ENCODE data around the gene CASD1. TPM values are rescaled to one million over a fixed set of nuclear protein-coding genes. Genes with fewer than 3 reads are reported as not detected.

CASD1 gene
- total and polyA plus RNA-seq, 2 experiments from 2014 or later: 15.5 to 38.1 TPM

GRCh38 chr7:94562525-94562924, 52.9 kb downstream of the CASD1 start:
- no peaks in the 10 kb centered on the region for H3K4me1 ChIP-seq (ENCODE audit: insufficient read depth)
- Mint-ChIP-seq H3K9me3 (no peaks in the 10 kb centered on the region), H3K36me3 (ENCODE audit: low read depth) (peaks cover 5% of the 10 kb centered on the region; the same call in 2 of the 3 replicates), H3K27me3 (ENCODE audit: insufficient read depth, low read depth, poor library complexity) (no peaks in the 10 kb centered on the region), H3K4me1 (no peaks in the 10 kb centered on the region), H3K27ac (no peak overlapping the region), H3K4me3 (no peak overlapping the region)
- H3K9me2 ChIP-seq (ENCODE audit: insufficient read depth): peaks cover 6% of the 10 kb centered on the region; the same call in 1 of the 2 replicates
- no peak overlapping the region for H3K4me3 ChIP-seq
- no peaks in the 10 kb centered on the region for H3F3A ChIP-seq (replicated peaks; ENCODE audit: low read depth)
- H3K36me3 ChIP-seq (ENCODE audit: insufficient read depth): no peaks in the 10 kb centered on the region
- TF ChIP-seq, protein P1, sequence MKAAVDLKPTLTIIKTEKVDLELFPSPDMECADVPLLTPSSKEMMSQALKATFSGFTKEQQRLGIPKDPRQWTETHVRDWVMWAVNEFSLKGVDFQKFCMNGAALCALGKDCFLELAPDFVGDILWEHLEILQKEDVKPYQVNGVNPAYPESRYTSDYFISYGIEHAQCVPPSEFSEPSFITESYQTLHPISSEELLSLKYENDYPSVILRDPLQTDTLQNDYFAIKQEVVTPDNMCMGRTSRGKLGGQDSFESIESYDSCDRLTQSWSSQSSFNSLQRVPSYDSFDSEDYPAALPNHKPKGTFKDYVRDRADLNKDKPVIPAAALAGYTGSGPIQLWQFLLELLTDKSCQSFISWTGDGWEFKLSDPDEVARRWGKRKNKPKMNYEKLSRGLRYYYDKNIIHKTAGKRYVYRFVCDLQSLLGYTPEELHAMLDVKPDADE (IDR thresholded peaks at IDR 0.05): no peak
- TF ChIP-seq STAT1 (IDR thresholded peaks at IDR 0.05; ENCODE audit: unreplicated experiment) (no peak), EZH2phosphoT487 (IDR thresholded peaks at IDR 0.05; ENCODE audit: unreplicated experiment) (no peak), CREB1 (CRISPR knock-in tag; IDR thresholded peaks at IDR 0.05; ENCODE audit: low read depth) (no peak)
- H3K27ac ChIP-seq (ENCODE audit: low read depth): no peak overlapping the region
- no peaks in the 10 kb centered on the region for H3K27me3 ChIP-seq (ENCODE audit: insufficient read depth)
- DNase-seq (ENCODE audit: low spot score) (no peak), ATAC-seq (no peak)
- no peaks in the 10 kb centered on the region for H3K79me2 ChIP-seq (replicated peaks; ENCODE audit: insufficient read depth)
- no peaks in the 10 kb centered on the region for H4K20me1 ChIP-seq (replicated peaks; ENCODE audit: insufficient read depth)
- H2AFZ ChIP-seq: no peak overlapping the region
- no peak overlapping the region for H3K4me2 ChIP-seq

GRCh38 chr7:94565247-94565894, 55.8 kb downstream of the CASD1 start:
- Histone ChIP-seq H3K4me1 (ENCODE audit: insufficient read depth) (no peaks in the 10 kb centered on the region), H3K27me3 (ENCODE audit: insufficient read depth) (no peaks in the 10 kb centered on the region), H3K4me2 (no peak overlapping the region), H2AFZ (no peak overlapping the region), H3K9me2 (ENCODE audit: insufficient read depth) (peaks cover 6% of the 10 kb centered on the region; the same call in 1 of the 2 replicates), H3K27ac (ENCODE audit: low read depth) (no peak overlapping the region), H3K79me2 (replicated peaks; ENCODE audit: insufficient read depth) (no peaks in the 10 kb centered on the region), H4K20me1 (replicated peaks; ENCODE audit: insufficient read depth) (no peaks in the 10 kb centered on the region), H3K36me3 (ENCODE audit: insufficient read depth) (no peaks in the 10 kb centered on the region), H3F3A (replicated peaks; ENCODE audit: low read depth) (no peaks in the 10 kb centered on the region), H3K4me3 (no peak overlapping the region)
- DNase-seq (ENCODE audit: low spot score) (no peak), ATAC-seq (no peak)
- no peak overlapping the region for H3K27ac Mint-ChIP-seq
- H3K4me1 Mint-ChIP-seq: no peaks in the 10 kb centered on the region
- no peaks in the 10 kb centered on the region for H3K27me3 Mint-ChIP-seq (ENCODE audit: insufficient read depth, low read depth, poor library complexity)
- no peaks in the 10 kb centered on the region for H3K9me3 Mint-ChIP-seq
- H3K36me3 Mint-ChIP-seq (ENCODE audit: low read depth): no peaks in the 10 kb centered on the region; the same call in 2 of the 3 replicates
- H3K4me3 Mint-ChIP-seq: no peak overlapping the region
- TF ChIP-seq JUNB (IDR thresholded peaks at IDR 0.05; ENCODE audit: unreplicated experiment): no peak

- Mint-ChIP-seq H3K27ac (no peak overlapping the region), H3K36me3 (ENCODE audit: low read depth) (peaks cover 9% of the 10 kb centered on the region; the same call in 2 of the 3 replicates), H3K9me3 (no peaks in the 10 kb centered on the region), H3K27me3 (ENCODE audit: insufficient read depth, low read depth, poor library complexity) (no peaks in the 10 kb centered on the region), H3K4me1 (no peaks in the 10 kb centered on the region), H3K4me3 (no peak overlapping the region)
- Histone ChIP-seq H3K4me3 (no peak overlapping the region), H2AFZ (no peak overlapping the region), H3K27ac (ENCODE audit: low read depth) (no peak overlapping the region), H3K4me1 (ENCODE audit: insufficient read depth) (no peaks in the 10 kb centered on the region), H4K20me1 (replicated peaks; ENCODE audit: insufficient read depth) (no peaks in the 10 kb centered on the region), H3K27me3 (ENCODE audit: insufficient read depth) (no peaks in the 10 kb centered on the region), H3K4me2 (no peak overlapping the region), H3K36me3 (ENCODE audit: insufficient read depth) (no peaks in the 10 kb centered on the region), H3K79me2 (replicated peaks; ENCODE audit: insufficient read depth) (no peaks in the 10 kb centered on the region), H3K9me2 (ENCODE audit: insufficient read depth) (peaks cover 9% of the 10 kb centered on the region), H3F3A (replicated peaks; ENCODE audit: low read depth) (no peaks in the 10 kb centered on the region)
- no peak for ATAC-seq
- no peak for DNase-seq (ENCODE audit: low spot score)
- TF ChIP-seq EZH2 (IDR thresholded peaks at IDR 0.05; ENCODE audit: low read depth, unreplicated experiment) (no peak), REST (IDR thresholded peaks at IDR 0.05; ENCODE audit: unreplicated experiment) (no peak), CTCF (conservative IDR thresholded peaks at IDR 0.05; ENCODE audit: low read depth in 2 of 2) (no peak), POLR2AphosphoS5 (IDR thresholded peaks at IDR 0.05; ENCODE audit: low read depth) (no peak), NANOG (IDR thresholded peaks at IDR 0.05; ENCODE audit: borderline replicate concordance) (no peak), ZNF114 (CRISPR knock-in tag; IDR thresholded peaks at IDR 0.05) (no peak), ZNF331 (CRISPR knock-in tag; IDR thresholded peaks at IDR 0.05; ENCODE audit: low read depth) (no peak)
Observed at GRCh38 chr7:94567396-94567795, 57.8 kb downstream of the CASD1 start.
